ENCODE measurements around the gene NCSTN. TPM values are rescaled to one million over a fixed set of nuclear protein-coding genes. Genes with fewer than 3 reads are reported as not detected.
A peak's percentile ranks its signal among the peaks of the same experiment; 100 is the strongest.

NCSTN gene
- total RNA-seq, 6 experiments from 2014 or later: 133 to 154 (median 145) TPM

GRCh38 chr1:160359559-160360226 is 16.5 kb downstream of the NCSTN start:
- peaks cover 7% of the 10 kb centered on the region; the same call in 1 of the 2 replicates for H3K4me1 Mint-ChIP-seq (ENCODE audit: low read depth)
- no peaks in the 10 kb centered on the region for H3K27me3 Mint-ChIP-seq (ENCODE audit: insufficient read depth)
- no peak overlapping the region for H3K27ac Mint-ChIP-seq
- H3K9me3 Mint-ChIP-seq: no peaks in the 10 kb centered on the region
- no peak overlapping the region for H3K4me3 Mint-ChIP-seq
- peaks cover 32% of the 10 kb centered on the region for H3K36me3 Mint-ChIP-seq (ENCODE audit: low read depth)
- TF ChIP-seq CTCF (IDR thresholded peaks at IDR 0.05): 0 out of 2 replicates have a peak, but pooled peaks have one; percentile 7
- DNase-seq: no peak

GRCh38 chr1:160360227-160360695 is 17.1 kb downstream of the NCSTN start:
- peaks cover 7% of the 10 kb centered on the region; the same call in 1 of the 2 replicates for H3K4me1 Mint-ChIP-seq (ENCODE audit: low read depth)
- H3K9me3 Mint-ChIP-seq: no peaks in the 10 kb centered on the region
- H3K36me3 Mint-ChIP-seq (ENCODE audit: low read depth): peaks cover 29% of the 10 kb centered on the region

GRCh38 chr1:160361199-160361598 is 18.0 kb downstream of the NCSTN start:
- H3K4me3 Mint-ChIP-seq: no peak overlapping the region
- peaks cover 26% of the 10 kb centered on the region for H3K36me3 Mint-ChIP-seq (ENCODE audit: low read depth)
- no peak for DNase-seq
- H3K27me3 Mint-ChIP-seq (ENCODE audit: insufficient read depth): peaks cover 2% of the 10 kb centered on the region; the same call in 1 of the 2 replicates
- H3K27ac Mint-ChIP-seq: no peak overlapping the region
- H3K4me1 Mint-ChIP-seq (ENCODE audit: low read depth): peaks cover 7% of the 10 kb centered on the region; the same call in 1 of the 2 replicates
- no peaks in the 10 kb centered on the region for H3K9me3 Mint-ChIP-seq
- no peak for TF ChIP-seq CTCF (IDR thresholded peaks at IDR 0.05)

More at GRCh38 chr1:160360227-160360695, 17.1 kb downstream of the NCSTN start:
- no peak for DNase-seq
- Mint-ChIP-seq H3K4me3 (no peak overlapping the region), H3K27me3 (ENCODE audit: insufficient read depth) (no peaks in the 10 kb centered on the region), H3K27ac (no peak overlapping the region)
- no peak for TF ChIP-seq CTCF (IDR thresholded peaks at IDR 0.05)

- Mint-ChIP-seq H3K27me3 (ENCODE audit: insufficient read depth) (peaks cover 2% of the 10 kb centered on the region; the same call in 1 of the 2 replicates), H3K27ac (no peak overlapping the region), H3K4me1 (ENCODE audit: low read depth) (peaks cover 7% of the 10 kb centered on the region; the same call in 1 of the 2 replicates), H3K36me3 (ENCODE audit: low read depth) (peaks cover 20% of the 10 kb centered on the region), H3K4me3 (no peak overlapping the region), H3K9me3 (no peaks in the 10 kb centered on the region)
- TF ChIP-seq CTCF (IDR thresholded peaks at IDR 0.05): no peak
- DNase-seq: no peak
Measured at GRCh38 chr1:160361814-160362167, 18.6 kb downstream of the NCSTN start.

GRCh38 chr1:160362168-160362957 is 19.2 kb downstream of the NCSTN start:
- Mint-ChIP-seq H3K27me3 (ENCODE audit: insufficient read depth) (peaks cover 5% of the 10 kb centered on the region), H3K4me3 (no peak overlapping the region), H3K27ac (no peak overlapping the region), H3K4me1 (ENCODE audit: low read depth) (peaks cover 7% of the 10 kb centered on the region; the same call in 1 of the 2 replicates), H3K36me3 (ENCODE audit: low read depth) (peaks cover 17% of the 10 kb centered on the region), H3K9me3 (no peaks in the 10 kb centered on the region)
- no peak for DNase-seq
- TF ChIP-seq CTCF (IDR thresholded peaks at IDR 0.05): no peak

Measured in HFFc6 (cell line).